GM12878 (cell line): ENCODE results near the gene SLC2A8. TPM values are rescaled to one million over a fixed set of nuclear protein-coding genes. Genes with fewer than 3 reads are reported as not detected.
A peak's percentile ranks its signal among the peaks of the same experiment; 100 is the strongest.

Experiments
- ATAC-seq: fragments of 200-7000 bp; cut with Tn5 transposase; 3 replicates; pipeline ENCODE4 v1.9.1; 2020; ENCODE audit warnings: mild to moderate bottlenecking, moderate library complexity
- BruUV-seq: library from RNA; stranded (reverse); fragments of 400-500 nt; replicated peaks from 2 replicates; lab custom pipeline; 2021; lab: Mats Ljungman, UMichigan
- CTCF ChIA-PET: fragments of 300-600 bp; sonication (Branson Sonifier 250); formaldehyde crosslinking; extraction: SDS; loops from one replicate; lab custom pipeline; 2021; ENCODE audit warnings: inconsistent platforms; lab: Yijun Ruan, JAX
- POLR2A ChIA-PET: fragments of 350-600 bp; formaldehyde crosslinking; extraction: SDS; loops from one replicate; lab custom pipeline; 2021; ENCODE audit warnings: inconsistent platforms; lab: Charles Lee
- RAD21 ChIA-PET: fragments of 300-600 bp; sonication (Branson Sonifier 250); formaldehyde crosslinking; loops from one replicate; lab custom pipeline; 2023; ENCODE audit warnings: antibody characterized with exemption; ENCODE audit not compliant: unreplicated experiment; lab: Charles Lee
- SMC1A ChIA-PET: fragments of 300-600 bp; sonication (Branson Sonifier 250); formaldehyde crosslinking; loops from one replicate; lab custom pipeline; 2023; ENCODE audit not compliant: unreplicated experiment, uncharacterized antibody; lab: Charles Lee
- DNase-seq: peaks from one replicate; pipeline ENCODE4 v3.0.0-alpha.2; 2011; ENCODE audit warnings: low read depth, low spot score
- FAIRE-seq: peaks from 3 replicates; lab custom pipeline; 2011; peaks lifted over from hg19 to GRCh38; lab: Jason Lieb, UNC
- H2AFZ ChIP-seq: 2 replicates; pipeline ENCODE4 v1.6.0; 2011; ENCODE audit warnings: low read depth, low read length, control low read depth; ENCODE audit not compliant: control insufficient read depth
- H3K27ac ChIP-seq: 2 replicates; pipeline ENCODE4 v1.5.1; 2011; ENCODE audit warnings: control low read depth; ENCODE audit not compliant: control insufficient read depth, insufficient read depth
- H3K27me3 ChIP-seq, 2 experiments: replicated peaks in 1 of 2; 2 replicates each; pipeline versions ENCODE4 v1.6.0 to v1.6.1; 2011; ENCODE audit warnings: low read length in 1 of 2; ENCODE audit not compliant: control insufficient read depth in 2 of 2, insufficient read depth in 2 of 2
- H3K36me3 ChIP-seq, 2 experiments: 2 replicates each; pipeline ENCODE4 v1.5.1; 2011; ENCODE audit warnings: low read length in 1 of 2; ENCODE audit not compliant: control insufficient read depth in 2 of 2, insufficient read depth in 2 of 2
- H3K4me1 ChIP-seq: 2 replicates; pipeline ENCODE4 v1.6.1; 2011; ENCODE audit warnings: mild to moderate bottlenecking, low read length, moderate library complexity, mixed read lengths; ENCODE audit not compliant: control insufficient read depth, insufficient read depth
- H3K4me2 ChIP-seq: 2 replicates; pipeline ENCODE4 v1.6.0; 2011; ENCODE audit warnings: control low read depth; ENCODE audit not compliant: control insufficient read depth, insufficient read depth
- H3K4me3 ChIP-seq: fragments of 200-600 bp; sonication (generic); 2 replicates; pipeline ENCODE4 v1.5.1; 2016
- H3K79me2 ChIP-seq: 2 replicates; pipeline ENCODE4 v1.6.0; 2011; ENCODE audit warnings: low read length; ENCODE audit not compliant: control insufficient read depth, insufficient read depth
- H3K9ac ChIP-seq: 2 replicates; pipeline ENCODE4 v1.8.0; 2011; ENCODE audit warnings: low read length, control low read depth, mixed read lengths; ENCODE audit not compliant: control insufficient read depth, insufficient read depth
- H3K9me3 ChIP-seq: replicated peaks from 3 replicates; pipeline ENCODE4 v1.5.1; 2011; ENCODE audit warnings: mild to moderate bottlenecking, low read length; ENCODE audit not compliant: control insufficient read depth, insufficient read depth
- H4K20me1 ChIP-seq: 2 replicates; pipeline ENCODE4 v1.6.0; 2011; ENCODE audit not compliant: control insufficient read depth, insufficient read depth
- BHLHE40 ChIP-seq, 2 experiments: fragments of 450-650 bp in 1 of 2; IDR thresholded peaks; 2 replicates each; pipeline ENCODE4 v1.6.1; 2011 to 2017; ENCODE audit warnings: low read depth in 2 of 2, borderline replicate concordance in 1 of 2, improper control_type of control experiment in 1 of 2, low read length in 1 of 2, mild to moderate bottlenecking in 1 of 2
- KLF5 ChIP-seq: fragments of 450-650 bp; IDR thresholded peaks from 2 replicates; pipeline ENCODE4 v1.6.1; 2014; ENCODE audit warnings: mild to moderate bottlenecking; ENCODE audit not compliant: partially characterized antibody
- LARP7 ChIP-seq: fragments of 450-650 bp; IDR thresholded peaks from 2 replicates; pipeline ENCODE4 v1.6.1; 2017; ENCODE audit warnings: mild to moderate bottlenecking
- NR2C1 ChIP-seq: fragments of 450-650 bp; IDR thresholded peaks from 2 replicates; pipeline ENCODE4 v1.6.1; 2017; ENCODE audit warnings: antibody characterized with exemption, mild to moderate bottlenecking, moderate library complexity
- NRF1 ChIP-seq: conservative IDR thresholded peaks from 2 replicates; pipeline ENCODE4 v1.6.1; 2011; ENCODE audit warnings: mild to moderate bottlenecking, low read depth, low read length, improper control_type of control experiment
- PAX8 ChIP-seq: fragments of 450-650 bp; IDR thresholded peaks from 2 replicates; pipeline ENCODE4 v1.6.1; 2017; ENCODE audit warnings: mild to moderate bottlenecking, moderate library complexity
- POLR2AphosphoS2 ChIP-seq: IDR thresholded peaks from 2 replicates; pipeline ENCODE4 v1.6.1; 2011; ENCODE audit warnings: low read depth, mild to moderate bottlenecking, low read length, improper control_type of control experiment, moderate library complexity
- RAD21 ChIP-seq: IDR thresholded peaks from 2 replicates; pipeline ENCODE4 v1.6.1; 2011; ENCODE audit warnings: mild to moderate bottlenecking, low read depth, low read length, moderate library complexity; ENCODE audit not compliant: insufficient read depth
- RUNX3 ChIP-seq: IDR thresholded peaks from 2 replicates; pipeline ENCODE4 v1.6.1; 2012; ENCODE audit warnings: low read length, inconsistent platforms
- SMARCA5 ChIP-seq: fragments of 450-650 bp; IDR thresholded peaks from 2 replicates; pipeline ENCODE4 v1.6.1; 2017; ENCODE audit warnings: mild to moderate bottlenecking
- SREBF2 ChIP-seq: IDR thresholded peaks from 2 replicates; pipeline ENCODE4 v1.6.1; 2012; ENCODE audit warnings: mild to moderate bottlenecking, low read length
- STAT1 ChIP-seq: fragments of 450-650 bp; conservative IDR thresholded peaks from 2 replicates; pipeline ENCODE4 v1.6.1; 2014; ENCODE audit warnings: antibody characterized with exemption, mild to moderate bottlenecking
- SUZ12 ChIP-seq: fragments of 200-600 bp; sonication (generic); IDR thresholded peaks from one replicate; pipeline ENCODE4 v1.6.1; 2018; ENCODE audit warnings: antibody characterized with exemption, mild to moderate bottlenecking; ENCODE audit not compliant: unreplicated experiment
- TCF7 ChIP-seq: IDR thresholded peaks from 2 replicates; pipeline ENCODE4 v1.6.1; 2014; ENCODE audit warnings: antibody characterized with exemption, borderline replicate concordance
- ZBED1 ChIP-seq: IDR thresholded peaks from 2 replicates; pipeline ENCODE4 v1.6.1; 2016; ENCODE audit warnings: borderline replicate concordance
- ZNF207 ChIP-seq: fragments of 450-650 bp; IDR thresholded peaks from 2 replicates; pipeline ENCODE4 v1.6.1; 2014; ENCODE audit warnings: antibody characterized with exemption, mild to moderate bottlenecking, borderline replicate concordance
- WGBS: methylation state at CpG from one replicate; pipeline ENCODE4 v1.1.6; 2016; ENCODE audit warnings: low lambda C conversion rate; ENCODE audit not compliant: insufficient replicate concordance, insufficient coverage; ENCODE audit errors: missing lambda C conversion rate; 5-methylcytosine and 5-hydroxymethylcytosine counted together
- in situ Hi-C: fragments of 300-500 bp; cut with MboI; formaldehyde crosslinking; loops from 9 replicates; pipeline ENCODE4 v1.14.3; 2018; ENCODE audit warnings: mixed read lengths
- intact Hi-C: fragments of 100-400 bp; cut with micrococcal nuclease; formaldehyde crosslinking; loops from one replicate; pipeline ENCODE4 v1.14.2; 2022; ENCODE audit not compliant: unreplicated experiment
- polyA plus RNA-seq, 11 experiments: library from polyadenylated mRNA; depleted of rRNA in 4 of 11; unstranded in 6 of 11; stranded (reverse) in 5 of 11; fragments of >200 nt; fragmentation: Nextera tagmentation in 4 of 11; fragmentation: Illumina TruSeq in 1 of 11; extraction: Ambion mirVana in 4 of 11; extraction: Trizol in 1 of 11; gene quantifications; 1 replicate in 1 of 11; 2 replicates in 10 of 11; pipeline versions ENCODE4 v1.2.1 to v1.2.3, GENCODE V29; 2011 to 2016; ENCODE audit warnings: inconsistent platforms in 2 of 11, missing spikeins in 2 of 11, low read depth in 1 of 11
- total RNA-seq, 4 experiments: library from RNA; depleted of rRNA in 3 of 4; stranded (reverse); fragments of >200 nt in 3 of 4; fragmentation: Illumina TruSeq in 1 of 4; extraction: Trizol in 1 of 4; gene quantifications; 2 replicates each; pipeline versions ENCODE4 v1.2.1 to v1.2.3, GENCODE V29; 2013 to 2021
- TF ChIP-seq, protein P1 (sequence below): fragments of 450-650 bp; IDR thresholded peaks from 2 replicates; pipeline ENCODE4 v1.6.1; 2016; ENCODE audit warnings: mild to moderate bottlenecking
- TF ChIP-seq, protein P2 (sequence below): IDR thresholded peaks from 2 replicates; pipeline ENCODE4 v1.6.1; 2011; ENCODE audit warnings: borderline replicate concordance, low read depth, mild to moderate bottlenecking, moderate library complexity, low read length; ENCODE audit not compliant: insufficient read depth, poor library complexity, severe bottlenecking

The SLC2A8 gene
- total and polyA plus RNA-seq, 10 of the 15 experiments (the other 5 are each of a cell fraction or from before 2014, with no cell fraction given) = 0.31 to 22.7 (median 10.0) TPM

DNA sequence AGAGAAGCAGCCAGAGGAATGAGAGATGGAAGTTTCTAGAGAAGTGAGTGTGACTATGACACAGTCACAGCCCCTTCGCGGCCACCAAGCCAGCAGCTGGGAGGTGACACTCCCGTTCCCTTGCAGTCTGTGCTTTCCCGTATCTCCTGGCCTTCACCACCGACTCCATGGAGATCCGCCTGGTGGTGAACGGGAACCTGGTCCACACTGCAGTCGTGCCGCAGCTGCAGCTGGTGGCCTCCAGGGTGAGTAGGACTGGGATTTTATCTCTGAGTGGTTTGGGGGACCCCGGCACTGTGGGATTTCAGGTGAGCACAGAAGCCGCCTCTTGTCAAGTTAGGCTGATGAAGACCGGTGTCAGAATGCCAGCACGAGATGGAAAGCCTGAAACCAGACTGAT is 12.1 kb upstream of the SLC2A8 start:
- Histone ChIP-seq H3K36me3 (no peaks in the 10 kb centered on the region), H3K9me3 (no peaks in the 10 kb centered on the region), H4K20me1 (no peaks in the 10 kb centered on the region), H2AFZ (no peak overlapping the region), H3K27me3 (no peaks in the 10 kb centered on the region), H3K4me2 (no peak overlapping the region), H3K27ac (no peak overlapping the region), H3K4me1 (peaks cover 18% of the 10 kb centered on the region), H3K79me2 (no peaks in the 10 kb centered on the region), H3K9ac (no peak overlapping the region), H3K4me3 (no peak overlapping the region)
- FAIRE-seq (no peak), DNase-seq (no peak), ATAC-seq (no peak)
- no TSS peak for BruUV-seq
- CTCF ChIA-PET = interaction anchor here (1.1 kb wide), 1 partner anchor 12 kb away, joined by 3 read pairs; the partner anchor contains the start of gene SLC2A8
- 92% methylated on average over 13 of the region's 13 CpGs for WGBS
- intact Hi-C loops = no loop called here
- POLR2A ChIA-PET = interaction anchor here (1.6 kb wide), 1 partner anchor 12 kb away, joined by 4 read pairs; the partner anchor contains the start of gene SLC2A8
- SMC1A ChIA-PET = interaction anchor here (1.0 kb wide), 1 partner anchor 8 kb away, joined by 3 read pairs; no protein-coding TSS in a partner anchor
- TF ChIP-seq, protein P1, sequence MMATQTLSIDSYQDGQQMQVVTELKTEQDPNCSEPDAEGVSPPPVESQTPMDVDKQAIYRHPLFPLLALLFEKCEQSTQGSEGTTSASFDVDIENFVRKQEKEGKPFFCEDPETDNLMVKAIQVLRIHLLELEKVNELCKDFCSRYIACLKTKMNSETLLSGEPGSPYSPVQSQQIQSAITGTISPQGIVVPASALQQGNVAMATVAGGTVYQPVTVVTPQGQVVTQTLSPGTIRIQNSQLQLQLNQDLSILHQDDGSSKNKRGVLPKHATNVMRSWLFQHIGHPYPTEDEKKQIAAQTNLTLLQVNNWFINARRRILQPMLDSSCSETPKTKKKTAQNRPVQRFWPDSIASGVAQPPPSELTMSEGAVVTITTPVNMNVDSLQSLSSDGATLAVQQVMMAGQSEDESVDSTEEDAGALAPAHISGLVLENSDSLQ = no peak
- peak in 1 of 2 experiments; percentile 36; a peak in 1 of 4 replicates for TF ChIP-seq BHLHE40 (IDR thresholded peaks at IDR 0.05; ENCODE audit: borderline replicate concordance in 1 of 2, low read depth in 2 of 2, low read length in 1 of 2)
- RAD21 ChIA-PET = no interaction called here
- in situ Hi-C loops = no loop called here

DNA sequence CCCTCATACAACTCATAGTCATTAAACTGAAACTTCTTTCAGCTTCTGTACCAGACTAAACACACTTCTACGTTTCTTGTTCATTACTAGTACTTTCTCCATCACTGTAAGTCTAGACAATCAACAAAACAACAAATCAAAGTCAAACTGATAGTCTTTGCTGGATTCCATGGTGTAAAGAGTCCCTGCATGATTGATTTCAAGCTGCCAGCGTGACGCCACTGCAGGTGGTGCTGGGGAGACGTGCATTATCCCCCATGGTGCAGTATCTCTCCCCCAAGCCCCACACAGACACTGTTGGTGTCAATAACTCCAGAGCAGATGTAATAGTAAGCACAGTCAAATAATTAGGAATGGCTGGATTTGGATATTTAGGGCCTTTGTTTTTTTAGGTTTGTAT is 10.7 kb upstream of the SLC2A8 start:
- no peak for ATAC-seq
- RAD21 ChIA-PET = no interaction called here
- WGBS = 52% methylated on average over 4 of the region's 4 CpGs
- Histone ChIP-seq H3K27ac (no peak overlapping the region), H3K4me1 (peaks cover 27% of the 10 kb centered on the region), H2AFZ (no peak overlapping the region), H3K4me2 (no peak overlapping the region), H3K27me3 (no peaks in the 10 kb centered on the region), H3K4me3 (no peak overlapping the region), H3K9me3 (no peaks in the 10 kb centered on the region), H3K79me2 (no peaks in the 10 kb centered on the region), H3K9ac (no peak overlapping the region), H3K36me3 (no peaks in the 10 kb centered on the region), H4K20me1 (no peaks in the 10 kb centered on the region)
- no peak for FAIRE-seq
- POLR2A ChIA-PET = interaction anchor here (1.6 kb wide), 1 partner anchor 11 kb away, joined by 4 read pairs; the partner anchor contains the start of gene SLC2A8
- in situ Hi-C loops (no loop called here), intact Hi-C loops (no loop called here)
- BruUV-seq = no TSS peak
- CTCF ChIA-PET = no interaction called here
- DNase-seq = no peak
- SMC1A ChIA-PET = no interaction called here
- TF ChIP-seq POLR2AphosphoS2 (no peak), ZBED1 (no peak), SREBF2 (no peak), STAT1 (no peak), SUZ12 (no peak), LARP7 (no peak), ZNF207 (no peak), TCF7 (no peak), RAD21 (no peak), RUNX3 (no peak), NRF1 (no peak), KLF5 (no peak), NR2C1 (no peak), PAX8 (no peak), SMARCA5 (no peak)
- TF ChIP-seq, protein P2, sequence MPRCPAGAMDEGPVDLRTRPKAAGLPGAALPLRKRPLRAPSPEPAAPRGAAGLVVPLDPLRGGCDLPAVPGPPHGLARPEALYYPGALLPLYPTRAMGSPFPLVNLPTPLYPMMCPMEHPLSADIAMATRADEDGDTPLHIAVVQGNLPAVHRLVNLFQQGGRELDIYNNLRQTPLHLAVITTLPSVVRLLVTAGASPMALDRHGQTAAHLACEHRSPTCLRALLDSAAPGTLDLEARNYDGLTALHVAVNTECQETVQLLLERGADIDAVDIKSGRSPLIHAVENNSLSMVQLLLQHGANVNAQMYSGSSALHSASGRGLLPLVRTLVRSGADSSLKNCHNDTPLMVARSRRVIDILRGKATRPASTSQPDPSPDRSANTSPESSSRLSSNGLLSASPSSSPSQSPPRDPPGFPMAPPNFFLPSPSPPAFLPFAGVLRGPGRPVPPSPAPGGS = no peak
